Measurements from ENCODE around the gene CDR2. TPM values are rescaled to one million over a fixed set of nuclear protein-coding genes. Genes with fewer than 3 reads are reported as not detected.

The CDR2 gene
- total and polyA plus RNA-seq, 9 of the 15 experiments (the other 6 are each of a cell fraction or from before 2014, with no cell fraction given): 4.6 to 30.3 (median 19.9) TPM

DNA sequence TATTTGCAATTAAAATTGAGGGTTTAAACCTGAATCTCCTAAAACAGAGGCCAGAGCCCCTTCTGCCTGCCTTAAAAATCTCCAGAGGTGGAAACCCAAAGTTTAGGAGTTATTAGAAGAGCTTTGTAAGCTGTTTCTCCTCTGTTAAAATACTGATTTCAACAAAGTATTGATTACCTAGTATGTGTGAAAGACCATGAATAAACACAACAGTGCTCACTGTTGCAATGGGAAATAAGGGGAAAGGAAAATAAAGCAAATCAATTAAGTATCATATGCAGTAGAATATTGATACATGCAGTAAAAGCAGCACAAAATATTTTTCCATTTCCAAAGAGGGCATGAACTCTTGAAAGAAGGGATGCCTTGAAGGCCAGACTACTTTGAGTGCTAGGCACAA is 14.7 kb downstream of the CDR2 start:
- DNase-seq (ENCODE audit: extremely low read depth in 1 of 4, low spot score in 3 of 4) (no peak), FAIRE-seq (no peak), ATAC-seq (no peak)
- Histone ChIP-seq H3K9me3 (replicated peaks; ENCODE audit: control insufficient read depth, insufficient read depth, low read depth, low read length) (no peaks in the 10 kb centered on the region), H4K20me1 (replicated peaks; ENCODE audit: control insufficient read depth, insufficient read depth, low read length) (no peaks in the 10 kb centered on the region), H3K4me3 (no peak overlapping the region), H3K4me2 (ENCODE audit: insufficient read depth, low read length) (no peak overlapping the region), H3K27me3 (ENCODE audit: control insufficient read depth in 2 of 2, insufficient read depth in 2 of 2, low read length in 2 of 2) (no peaks in the 10 kb centered on the region), H3K4me1 (replicated peaks in 1 of 2; ENCODE audit: control insufficient read depth in 2 of 2, insufficient read depth in 2 of 2, low read length in 2 of 2) (peaks cover 0 to 7% of the 10 kb centered on the region in 2 experiments; a peak in 3 of 5 replicates), H3K36me3 (ENCODE audit: control insufficient read depth, insufficient read depth, low read length) (peaks cover 58% of the 10 kb centered on the region), H3K27ac (ENCODE audit: extremely low read depth, low read depth, low read length) (no peak overlapping the region), H2AFZ (ENCODE audit: low read depth, low read length) (no peak overlapping the region), H3K9me1 (ENCODE audit: control insufficient read depth, insufficient read depth, low read length) (peaks cover 3% of the 10 kb centered on the region), H3K79me2 (ENCODE audit: control insufficient read depth, insufficient read depth, low read length) (peaks cover 7% of the 10 kb centered on the region; the same call in 1 of the 3 replicates), H3K9ac (ENCODE audit: insufficient read depth in 1 of 2, low read depth in 2 of 2, low read length in 2 of 2) (no peak overlapping the region)
- CTCF ChIA-PET (ENCODE audit: low intra/inter-chr PET ratio): no interaction called here
- no TSS peak for BruUV-seq (replicated peaks)
- in situ Hi-C loops (cut with MboI) (no loop called here), intact Hi-C loops (cut with micrococcal nuclease) (no loop called here)
- POLR2A ChIA-PET: interaction anchor here (3.2 kb wide), 1 partner anchor 13 kb away, joined by 13 read pairs; no protein-coding TSS in a partner anchor
- TF ChIP-seq SRSF7 (optimal IDR thresholded peaks at IDR 0.05; ENCODE audit: low read depth, low read length) (no peak), SNIP1 (IDR thresholded peaks at IDR 0.05; ENCODE audit: low read depth) (no peak)
- TF ChIP-seq, protein P1, sequence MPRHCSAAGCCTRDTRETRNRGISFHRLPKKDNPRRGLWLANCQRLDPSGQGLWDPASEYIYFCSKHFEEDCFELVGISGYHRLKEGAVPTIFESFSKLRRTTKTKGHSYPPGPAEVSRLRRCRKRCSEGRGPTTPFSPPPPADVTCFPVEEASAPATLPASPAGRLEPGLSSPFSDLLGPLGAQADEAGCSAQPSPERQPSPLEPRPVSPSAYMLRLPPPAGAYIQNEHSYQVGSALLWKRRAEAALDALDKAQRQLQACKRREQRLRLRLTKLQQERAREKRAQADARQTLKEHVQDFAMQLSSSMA (CRISPR knock-in tag; IDR thresholded peaks at IDR 0.05): no peak

DNA sequence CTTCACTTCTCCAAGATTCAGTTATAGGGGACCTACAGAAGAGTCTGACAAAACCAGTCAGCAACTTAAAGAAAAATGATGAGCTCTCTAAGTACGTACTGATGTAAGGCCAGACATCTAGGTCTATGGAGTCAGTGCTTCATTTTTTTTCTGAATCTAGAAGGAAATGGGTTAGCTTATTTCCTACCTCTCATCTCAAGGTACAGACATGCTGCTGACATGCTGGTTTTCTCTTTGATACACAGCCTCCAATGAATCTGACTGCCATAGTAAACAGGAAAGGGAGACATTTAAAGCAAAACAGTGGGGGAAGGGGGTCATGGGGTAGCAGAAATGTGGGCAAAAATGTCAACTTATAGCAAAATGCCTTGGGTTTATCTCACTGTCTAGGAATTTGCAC is 16.4 kb downstream of the CDR2 start:
- Histone ChIP-seq H3K27me3 (ENCODE audit: control insufficient read depth in 2 of 2, insufficient read depth in 2 of 2, low read length in 2 of 2) (no peaks in the 10 kb centered on the region), H4K20me1 (replicated peaks; ENCODE audit: control insufficient read depth, insufficient read depth, low read length) (no peaks in the 10 kb centered on the region), H3K9me1 (ENCODE audit: control insufficient read depth, insufficient read depth, low read length) (peaks cover 3% of the 10 kb centered on the region), H3K9me3 (replicated peaks; ENCODE audit: control insufficient read depth, insufficient read depth, low read depth, low read length) (no peaks in the 10 kb centered on the region), H3K4me2 (ENCODE audit: insufficient read depth, low read length) (no peak overlapping the region), H3K36me3 (ENCODE audit: control insufficient read depth, insufficient read depth, low read length) (peaks cover 48% of the 10 kb centered on the region; the same call in 2 of the 3 replicates), H2AFZ (ENCODE audit: low read depth, low read length) (no peak overlapping the region), H3K4me1 (replicated peaks in 1 of 2; ENCODE audit: control insufficient read depth in 2 of 2, insufficient read depth in 2 of 2, low read length in 2 of 2) (peaks cover 0 to 20% of the 10 kb centered on the region in 2 experiments; a peak in 3 of 5 replicates), H3K9ac (ENCODE audit: insufficient read depth in 1 of 2, low read depth in 2 of 2, low read length in 2 of 2) (no peak overlapping the region), H3K4me3 (no peak overlapping the region), H3K79me2 (ENCODE audit: control insufficient read depth, insufficient read depth, low read length) (peaks cover 9% of the 10 kb centered on the region; the same call in 1 of the 3 replicates), H3K27ac (ENCODE audit: extremely low read depth, low read depth, low read length) (no peak overlapping the region)
- CTCF ChIA-PET (ENCODE audit: low intra/inter-chr PET ratio): no interaction called here
- POLR2A ChIA-PET: interaction anchor here (0.7 to 3.2 kb wide), 4 partner anchors 8 to 15 kb away, joined by 3 to 13 read pairs (median 3); no protein-coding TSS in a partner anchor
- ATAC-seq (no peak), DNase-seq (ENCODE audit: extremely low read depth in 1 of 4, low spot score in 3 of 4) (no peak), FAIRE-seq (no peak)
- TF ChIP-seq RAD21 (CRISPR knock-in tag; conservative IDR thresholded peaks at IDR 0.05 in 1 of 2, IDR thresholded peaks at IDR 0.05 in 1 of 2) (no peak), ZNF197 (CRISPR knock-in tag; IDR thresholded peaks at IDR 0.05; ENCODE audit: low read depth) (no peak), TCF7L2 (IDR thresholded peaks at IDR 0.05; ENCODE audit: low read depth, low read length) (no peak), FIP1L1 (IDR thresholded peaks at IDR 0.05; ENCODE audit: low read depth, low read length, poor library complexity, severe bottlenecking) (no peak), COPS2 (conservative IDR thresholded peaks at IDR 0.05) (no peak), ZNF696 (CRISPR knock-in tag; conservative IDR thresholded peaks at IDR 0.05) (no peak)
- TF ChIP-seq, protein P2, sequence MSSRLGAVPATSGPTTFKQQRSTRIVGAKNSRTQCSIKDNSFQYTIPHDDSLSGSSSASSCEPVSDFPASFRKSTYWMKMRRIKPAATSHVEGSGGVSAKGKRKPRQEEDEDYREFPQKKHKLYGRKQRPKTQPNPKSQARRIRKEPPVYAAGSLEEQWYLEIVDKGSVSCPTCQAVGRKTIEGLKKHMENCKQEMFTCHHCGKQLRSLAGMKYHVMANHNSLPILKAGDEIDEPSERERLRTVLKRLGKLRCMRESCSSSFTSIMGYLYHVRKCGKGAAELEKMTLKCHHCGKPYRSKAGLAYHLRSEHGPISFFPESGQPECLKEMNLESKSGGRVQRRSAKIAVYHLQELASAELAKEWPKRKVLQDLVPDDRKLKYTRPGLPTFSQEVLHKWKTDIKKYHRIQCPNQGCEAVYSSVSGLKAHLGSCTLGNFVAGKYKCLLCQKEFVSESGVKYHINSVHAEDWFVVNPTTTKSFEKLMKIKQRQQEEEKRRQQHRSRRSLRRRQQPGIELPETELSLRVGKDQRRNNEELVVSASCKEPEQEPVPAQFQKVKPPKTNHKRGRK (tag; IDR thresholded peaks at IDR 0.05): no peak
- no TSS peak for BruUV-seq (replicated peaks)
- in situ Hi-C loops (cut with MboI) (no loop called here), intact Hi-C loops (cut with micrococcal nuclease) (no loop called here)
- 92% methylated on average over 1 of the region's 1 CpG for WGBS (ENCODE audit: insufficient coverage, low coverage, missing lambda C conversion rate)
